Anterior cingulate cortex (tissue), 58 donors: ENCODE results near the gene OR13C9.
"Not testable (repeated sequence)": the region's sequence is repeated elsewhere in the genome, so short reads cannot be mapped to it uniquely, and the experiment has no call there.

Source experiments
- DNase-seq, 58 donors: peaks; one replicate each; lab custom pipeline; 2025; lab: John Stamatoyannopoulos, UW

OR13C9 gene

GRCh38 chr9:104618104-104618503 lies at the start of gene OR13C9:
Gene OR13C9, minus strand, starts transcription at chr9:104618204. Its CDS starts 0 bp downstream, at chr9:104618204.
- DNase-seq, result no peak

GRCh38 chr9:104658496-104659195 lies 40.6 kb upstream of the OR13C9 start:
- no peak for DNase-seq

GRCh38 chr9:104635456-104635855 lies 17.5 kb upstream of the OR13C9 start:
- DNase-seq, result no peak

GRCh38 chr9:104633976-104634520 lies 16.0 kb upstream of the OR13C9 start:
- no peak for DNase-seq

GRCh38 chr9:104625964-104626363 lies 8.0 kb upstream of the OR13C9 start:
- not testable (repeated sequence) for DNase-seq

GRCh38 chr9:104617418-104617817 lies 586 bp downstream of the OR13C9 start:
- DNase-seq, result no peak

GRCh38 chr9:104611213-104611612 lies 6.8 kb downstream of the OR13C9 start:
- no peak for DNase-seq

- no peak for DNase-seq
Measured at GRCh38 chr9:104608336-104608735, 9.7 kb downstream of the OR13C9 start.

GRCh38 chr9:104606152-104606551 lies 11.9 kb downstream of the OR13C9 start:
- no peak for DNase-seq

- not testable (repeated sequence) for DNase-seq
Measured at GRCh38 chr9:104605527-104605926, 12.5 kb downstream of the OR13C9 start, which contains the start of gene OR13C2. Gene OR13C2, minus strand, starts transcription at chr9:104605627. Its CDS starts 0 bp downstream, at chr9:104605627.

GRCh38 chr9:104604801-104605200 lies 13.2 kb downstream of the OR13C9 start:
- no peak for DNase-seq

GRCh38 chr9:104599313-104599712 lies 18.7 kb downstream of the OR13C9 start, which contains the start of gene OR13C5:
Gene OR13C5, minus strand, starts transcription at chr9:104599413. Its CDS starts 0 bp downstream, at chr9:104599413.
- DNase-seq, result not testable (repeated sequence)

GRCh38 chr9:104598749-104599148 lies 19.3 kb downstream of the OR13C9 start:
- not testable (repeated sequence) for DNase-seq

- DNase-seq, result no peak
Measured at GRCh38 chr9:104589626-104590025, 28.4 kb downstream of the OR13C9 start.

- no peak for DNase-seq
Measured at GRCh38 chr9:104586496-104587180, 31.4 kb downstream of the OR13C9 start.

- DNase-seq, result no peak
Measured at GRCh38 chr9:104580562-104580961, 37.4 kb downstream of the OR13C9 start.

- no peak for DNase-seq
Measured at GRCh38 chr9:104577263-104577662, 40.7 kb downstream of the OR13C9 start.

GRCh38 chr9:104575456-104575855 lies 42.5 kb downstream of the OR13C9 start:
- DNase-seq, result no peak

- no peak for DNase-seq
Measured at GRCh38 chr9:104572612-104573011, 45.4 kb downstream of the OR13C9 start.

- no peak for DNase-seq
Measured at GRCh38 chr9:104568868-104569267, 49.1 kb downstream of the OR13C9 start, which contains the start of gene OR13C8. Gene OR13C8, plus strand, starts transcription at chr9:104569168. Its CDS starts 0 bp downstream, at chr9:104569168.
